Sigmoid colon (tissue), 4 donors: ENCODE measurements around the gene RPLP2.
A peak's percentile ranks its signal among the peaks of the same experiment; 100 is the strongest.

Source experiments
- EP300 ChIP-seq, 4 donors: sonication (generic); formaldehyde crosslinking; IDR thresholded peaks; one replicate each; pipeline ENCODE4 v1.6.1; 2017; ENCODE audit warnings: antibody characterized with exemption in 4 of 4
- POLR2A ChIP-seq, 2 donors: fragments of 450-650 bp; IDR thresholded peaks; one replicate each; pipeline ENCODE4 v1.6.1; 2016; ENCODE audit warnings: antibody characterized with exemption in 2 of 2, mild to moderate bottlenecking in 2 of 2, moderate library complexity in 2 of 2
- POLR2AphosphoS5 ChIP-seq, 4 donors: sonication (generic); formaldehyde crosslinking; IDR thresholded peaks; one replicate each; pipeline ENCODE4 v1.6.1; 2017; ENCODE audit warnings: antibody characterized with exemption in 4 of 4
- TF ChIP-seq, protein P1 (sequence below), 4 experiments: fragments of 450-650 bp in 3 of 4; fragments of 200-600 bp in 1 of 4; IDR thresholded peaks; one replicate each; pipeline ENCODE4 v1.5.1; 2016 to 2019; ENCODE audit warnings: antibody characterized with exemption in 4 of 4, mild to moderate bottlenecking in 3 of 4, moderate library complexity in 2 of 4

- TF ChIP-seq, protein P1, sequence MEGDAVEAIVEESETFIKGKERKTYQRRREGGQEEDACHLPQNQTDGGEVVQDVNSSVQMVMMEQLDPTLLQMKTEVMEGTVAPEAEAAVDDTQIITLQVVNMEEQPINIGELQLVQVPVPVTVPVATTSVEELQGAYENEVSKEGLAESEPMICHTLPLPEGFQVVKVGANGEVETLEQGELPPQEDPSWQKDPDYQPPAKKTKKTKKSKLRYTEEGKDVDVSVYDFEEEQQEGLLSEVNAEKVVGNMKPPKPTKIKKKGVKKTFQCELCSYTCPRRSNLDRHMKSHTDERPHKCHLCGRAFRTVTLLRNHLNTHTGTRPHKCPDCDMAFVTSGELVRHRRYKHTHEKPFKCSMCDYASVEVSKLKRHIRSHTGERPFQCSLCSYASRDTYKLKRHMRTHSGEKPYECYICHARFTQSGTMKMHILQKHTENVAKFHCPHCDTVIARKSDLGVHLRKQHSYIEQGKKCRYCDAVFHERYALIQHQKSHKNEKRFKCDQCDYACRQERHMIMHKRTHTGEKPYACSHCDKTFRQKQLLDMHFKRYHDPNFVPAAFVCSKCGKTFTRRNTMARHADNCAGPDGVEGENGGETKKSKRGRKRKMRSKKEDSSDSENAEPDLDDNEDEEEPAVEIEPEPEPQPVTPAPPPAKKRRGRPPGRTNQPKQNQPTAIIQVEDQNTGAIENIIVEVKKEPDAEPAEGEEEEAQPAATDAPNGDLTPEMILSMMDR (IDR thresholded peaks at IDR 0.05) = no peak
- peak; percentile 68 to 70 for TF ChIP-seq POLR2A (IDR thresholded peaks at IDR 0.05)
- no peak for TF ChIP-seq EP300 (IDR thresholded peaks at IDR 0.05)
- TF ChIP-seq POLR2AphosphoS5 (IDR thresholded peaks at IDR 0.05) = peak; percentile 77 to 98 (median 88)
These were observed 32.7 kb downstream of the RPLP2 start, which contains the start of the genes POLR2L and TSPAN4 for GRCh38 chr11:842370-843002.
